Measurements from ENCODE around the gene MZT2A.
"Not testable (repeated sequence)": the region's sequence is repeated elsewhere in the genome, so short reads cannot be mapped to it uniquely, and the experiment has no call there.

The MZT2A gene

DNA sequence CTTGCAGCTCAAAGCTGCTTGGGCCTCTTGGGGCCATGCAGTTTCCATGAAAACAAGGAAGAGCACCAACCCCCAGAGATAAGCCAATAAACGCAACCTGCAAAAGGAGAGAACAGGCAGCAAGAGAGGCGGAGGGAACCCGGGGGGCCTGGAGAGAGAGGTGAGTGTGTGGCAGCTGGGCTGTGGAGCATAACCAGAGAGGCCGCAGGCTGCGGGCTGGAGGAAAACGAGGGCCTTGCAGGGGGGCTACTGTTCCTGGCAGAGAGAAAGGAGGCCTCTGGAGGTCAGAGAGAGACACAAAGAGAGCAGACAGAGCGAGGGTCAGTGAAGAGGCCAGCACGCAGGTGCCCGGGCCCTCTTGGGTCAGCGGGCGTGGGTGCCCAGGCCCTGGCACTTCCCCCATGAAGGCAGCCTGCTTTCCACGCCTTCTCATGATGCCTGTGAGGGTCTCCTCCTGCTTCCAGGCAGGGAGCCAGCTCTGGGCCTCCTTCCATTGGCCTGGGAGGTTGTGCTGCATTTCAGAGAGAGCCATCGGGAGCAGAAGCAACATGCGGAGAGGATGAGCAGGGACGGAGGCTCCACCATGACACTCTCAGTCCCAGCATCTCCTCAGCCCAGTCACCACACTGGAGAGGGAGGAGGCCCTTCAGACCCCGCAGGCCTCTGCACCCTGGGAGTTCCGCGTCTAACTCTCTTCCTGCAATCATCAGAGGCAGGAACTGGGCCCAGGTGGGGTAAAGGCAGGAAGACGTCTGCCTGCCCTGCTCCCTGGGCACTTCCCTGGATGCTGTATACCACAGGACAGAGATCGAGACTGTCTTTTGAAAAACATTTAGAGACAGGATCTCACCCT, 1.4 kb downstream of the MZT2A start:
- not testable (repeated sequence) for DNase-seq

DNA sequence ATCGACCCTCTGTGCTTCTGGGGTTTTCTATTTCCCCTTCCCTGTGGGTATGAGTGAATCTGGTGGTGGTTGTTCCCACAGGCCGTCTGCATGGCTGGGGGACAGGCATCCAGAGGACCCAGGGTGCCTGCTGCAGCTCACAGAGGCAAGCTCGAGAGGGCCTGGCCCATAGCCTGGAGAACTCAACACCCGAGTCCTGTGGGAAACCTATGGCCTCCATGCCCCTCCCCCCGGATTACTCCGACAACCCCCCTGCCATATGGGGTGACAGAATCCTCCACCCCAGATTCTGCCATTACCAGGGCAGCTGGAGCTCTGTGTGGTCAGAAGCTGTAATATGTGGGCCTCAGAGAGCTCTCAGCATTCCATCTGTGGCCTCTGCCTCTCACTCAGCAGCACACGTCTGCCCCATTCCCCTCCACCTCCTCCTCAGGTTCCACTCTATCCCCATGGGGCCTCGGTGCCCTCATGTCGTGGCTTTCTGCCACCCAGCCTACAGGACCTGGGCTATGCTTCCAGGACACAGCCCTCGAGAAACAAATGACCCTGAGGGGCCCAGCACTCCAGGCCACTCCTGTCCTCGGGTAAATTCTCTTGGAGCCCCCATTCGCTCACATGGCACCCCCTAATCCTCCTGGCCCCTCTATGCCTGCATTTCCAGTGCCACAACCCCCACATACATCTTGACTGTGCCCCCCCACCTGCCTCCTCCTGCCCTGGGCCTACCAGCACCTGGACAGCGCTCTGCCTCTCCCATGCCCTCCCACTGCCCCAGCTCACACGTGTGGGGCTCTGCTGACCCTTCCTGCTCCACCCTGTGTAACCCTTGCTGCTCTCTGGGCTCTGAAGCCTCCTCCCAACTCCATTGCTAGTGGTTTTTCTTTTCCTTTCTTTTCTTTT, 3.6 kb downstream of the MZT2A start:
- no peak for DNase-seq

DNA sequence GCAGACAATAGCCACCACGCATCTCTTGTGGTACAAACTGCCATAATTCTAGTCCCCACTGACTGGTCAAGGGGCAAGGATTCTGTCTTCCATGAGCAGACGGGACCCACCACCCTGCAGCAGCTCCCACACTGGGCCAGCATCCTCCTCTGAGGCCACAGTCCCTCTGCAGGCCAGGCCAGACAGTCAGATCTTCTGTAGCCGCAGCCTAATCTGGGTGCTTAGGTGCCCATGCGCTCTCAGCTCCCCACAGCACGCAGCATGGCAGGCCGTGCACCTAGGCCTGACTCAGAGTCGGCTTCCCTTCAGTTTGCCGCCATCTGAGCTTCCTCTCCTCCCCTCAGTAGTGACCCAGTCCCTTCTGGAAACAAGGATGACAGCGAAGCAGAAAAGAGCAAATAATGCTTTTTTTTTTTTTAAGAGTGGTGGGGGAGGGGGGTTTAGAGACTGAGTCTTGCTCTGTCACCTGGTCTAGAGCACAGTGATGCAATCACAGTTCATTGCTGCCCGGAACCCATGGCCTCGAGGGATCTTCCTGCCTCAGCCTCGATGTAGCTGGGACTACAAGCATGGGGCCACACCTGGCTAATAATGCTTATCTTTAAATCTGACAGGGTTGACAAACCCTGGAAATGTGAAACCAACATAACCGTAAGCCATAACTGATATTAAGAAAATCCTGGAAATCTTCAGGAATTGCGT, 5.8 kb downstream of the MZT2A start:
- DNase-seq = not testable (repeated sequence)

DNA sequence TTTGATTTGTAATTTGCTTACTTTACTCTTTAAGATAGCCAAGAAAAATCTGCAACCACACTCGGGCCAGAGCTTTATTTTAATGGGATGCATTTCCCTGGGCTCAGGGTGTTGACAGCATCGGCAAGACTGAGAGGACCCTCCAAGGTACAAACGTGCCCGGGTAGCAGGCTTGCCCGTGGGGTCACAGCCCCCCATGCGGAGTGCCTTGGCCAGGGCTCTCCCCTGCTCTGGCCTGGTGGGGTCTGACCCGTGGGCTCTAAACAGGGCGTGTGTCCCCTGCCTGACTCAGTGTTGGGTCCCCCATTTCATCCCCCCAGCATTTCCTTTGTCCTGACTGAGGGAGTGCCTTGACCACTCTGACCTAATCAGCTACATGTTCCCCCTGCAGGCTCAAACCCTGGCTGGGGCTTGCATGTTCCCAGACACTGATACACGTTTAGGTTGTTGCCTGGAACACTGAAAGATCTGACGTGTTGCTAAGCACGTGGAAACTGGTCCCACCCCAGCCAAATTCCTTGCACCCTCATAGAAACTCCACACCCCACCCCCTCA, 7.2 kb downstream of the MZT2A start:
- DNase-seq = not testable (repeated sequence)

DNA sequence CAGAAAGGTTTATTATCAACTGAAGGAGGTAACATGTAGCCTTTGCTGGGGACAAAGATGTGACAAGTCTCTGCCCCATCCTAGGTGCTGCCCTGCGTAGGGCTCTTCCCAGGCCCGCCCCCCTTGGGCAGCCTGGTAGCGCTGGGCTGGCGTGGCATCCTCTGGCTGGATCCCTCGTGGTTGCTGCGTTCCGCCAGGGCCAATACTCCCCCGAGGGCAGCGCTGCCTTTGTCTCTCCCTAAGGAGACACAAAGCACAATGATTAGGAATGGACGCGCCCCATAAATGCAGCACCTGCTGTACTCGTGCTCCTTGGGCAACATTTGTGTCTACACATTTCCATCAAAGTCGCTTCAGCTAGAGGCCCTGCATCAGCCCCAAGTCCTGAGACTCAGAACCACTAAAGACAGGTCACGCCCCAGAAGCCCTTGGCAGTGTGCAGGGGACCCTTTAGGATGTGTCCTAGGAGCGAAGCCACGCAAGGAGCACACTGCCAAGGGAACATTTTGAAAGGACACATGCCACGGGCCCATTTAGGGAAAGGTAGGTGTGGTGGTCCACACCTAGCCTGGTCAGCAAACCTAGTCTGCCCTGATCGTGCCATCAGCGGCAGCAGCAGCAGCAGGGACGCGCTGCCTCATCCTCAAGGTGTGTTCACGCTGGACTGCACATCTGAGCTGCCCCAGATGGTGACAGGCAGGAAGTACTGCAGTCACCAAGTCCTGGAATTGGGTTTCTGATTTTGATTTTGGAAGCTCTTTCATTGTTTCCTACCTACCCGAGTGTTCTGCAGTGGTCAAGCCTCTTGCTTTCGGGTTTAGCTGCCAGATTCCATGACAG, 8.0 kb downstream of the MZT2A start:
- not testable (repeated sequence) for DNase-seq

DNA sequence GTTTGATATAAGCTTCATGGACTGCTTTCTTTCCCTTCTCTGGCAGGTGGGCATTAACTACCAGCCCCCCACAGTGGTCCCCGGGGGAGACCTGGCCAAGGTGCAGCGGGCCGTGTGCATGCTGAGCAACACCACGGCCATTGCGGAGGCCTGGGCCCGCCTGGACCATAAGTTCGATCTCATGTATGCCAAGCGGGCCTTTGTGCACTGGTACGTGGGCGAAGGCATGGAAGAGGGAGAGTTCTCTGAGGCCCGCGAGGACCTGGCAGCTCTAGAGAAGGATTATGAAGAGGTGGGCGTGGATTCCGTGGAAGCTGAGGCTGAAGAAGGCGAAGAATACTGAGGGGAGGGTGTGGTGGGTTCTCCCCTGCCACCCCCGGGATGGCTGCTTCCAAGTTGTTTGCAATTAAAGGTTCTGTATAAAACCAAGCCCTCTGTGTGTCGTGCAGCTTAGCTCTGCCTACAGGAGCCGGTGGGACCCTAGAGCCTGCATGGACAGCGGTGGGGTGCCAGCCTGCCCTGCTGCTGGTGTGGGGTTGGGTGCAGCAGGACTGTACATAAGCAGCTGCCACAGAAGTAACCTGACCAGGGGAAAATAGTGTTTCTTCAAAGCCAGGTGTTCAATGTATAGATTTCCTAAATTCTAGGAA, 9.6 kb downstream of the MZT2A start:
- not testable (repeated sequence) for DNase-seq

DNA sequence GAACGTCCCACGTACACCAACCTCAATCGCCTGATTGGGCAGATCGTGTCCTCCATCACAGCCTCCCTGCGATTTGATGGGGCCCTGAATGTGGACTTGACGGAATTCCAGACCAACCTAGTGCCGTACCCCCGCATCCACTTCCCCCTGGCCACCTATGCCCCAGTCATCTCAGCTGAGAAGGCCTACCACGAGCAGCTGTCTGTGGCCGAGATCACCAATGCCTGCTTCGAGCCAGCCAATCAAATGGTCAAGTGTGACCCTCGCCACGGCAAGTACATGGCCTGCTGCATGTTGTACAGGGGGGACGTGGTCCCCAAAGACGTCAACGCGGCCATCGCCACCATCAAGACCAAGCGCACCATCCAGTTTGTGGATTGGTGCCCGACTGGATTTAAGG, 11.8 kb downstream of the MZT2A start:
- not testable (repeated sequence) for DNase-seq

DNA sequence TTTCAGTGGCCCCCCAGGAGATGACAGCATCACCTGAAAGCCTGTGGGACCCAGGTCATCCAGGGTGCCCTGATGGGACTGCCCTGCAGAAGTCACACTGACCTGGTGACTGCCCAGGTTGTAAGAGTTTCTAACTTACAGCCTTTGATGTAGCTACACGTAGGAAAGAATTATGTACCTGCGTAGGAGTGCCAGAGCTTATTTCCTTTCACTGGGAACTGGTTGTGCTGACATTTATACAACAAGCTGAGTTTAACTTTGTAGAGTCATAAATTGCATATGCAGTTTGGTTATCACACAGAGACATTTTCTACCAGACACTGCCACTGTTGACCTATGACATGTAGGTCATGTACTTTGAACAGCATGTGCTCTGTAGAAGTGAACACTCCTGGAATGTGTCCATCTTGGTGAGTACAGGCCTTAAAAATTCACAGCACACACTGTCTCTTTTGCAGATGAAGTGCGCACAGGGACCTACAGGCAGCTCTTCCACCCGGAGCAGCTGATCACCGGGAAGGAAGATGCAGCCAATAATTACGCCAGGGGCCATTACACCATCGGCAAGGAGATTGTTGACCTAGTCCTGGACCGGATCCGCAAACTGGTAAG, 13.2 kb downstream of the MZT2A start:
- not testable (repeated sequence) for DNase-seq

DNA sequence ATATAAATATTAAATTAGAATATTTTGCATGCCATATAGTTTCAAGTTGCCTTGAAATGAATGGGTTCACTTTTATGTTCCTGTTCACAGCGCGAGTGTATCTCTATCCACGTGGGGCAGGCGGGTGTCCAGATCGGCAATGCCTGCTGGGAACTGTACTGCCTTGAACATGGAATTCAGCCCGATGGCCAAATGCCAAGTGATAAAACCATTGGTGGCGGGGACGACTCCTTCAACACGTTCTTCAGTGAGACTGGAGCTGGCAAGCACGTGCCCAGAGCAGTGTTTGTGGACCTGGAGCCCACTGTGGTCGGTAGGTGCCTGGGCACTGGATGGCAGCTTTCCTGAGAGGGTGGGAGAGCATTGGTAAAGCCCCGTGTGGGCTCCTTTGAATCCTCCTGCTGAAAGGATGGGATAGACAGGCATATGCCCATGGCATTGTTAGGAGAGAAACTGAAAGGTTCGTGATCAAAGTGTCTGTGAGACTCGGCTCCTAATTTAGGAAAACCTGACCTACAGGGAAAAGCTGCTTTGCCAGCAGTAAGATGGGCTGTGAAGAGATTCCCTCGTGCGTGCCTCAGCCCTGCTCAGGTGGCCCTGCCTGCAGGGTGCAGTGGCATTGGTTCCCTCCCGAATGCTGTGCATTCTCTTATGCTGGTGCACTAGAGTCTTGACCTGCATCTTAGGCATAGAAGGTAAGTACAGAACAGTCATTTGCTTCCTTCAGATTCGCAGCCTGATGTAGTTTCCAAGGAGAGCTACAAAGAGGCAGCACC, 13.9 kb downstream of the MZT2A start:
- not testable (repeated sequence) for DNase-seq

DNA sequence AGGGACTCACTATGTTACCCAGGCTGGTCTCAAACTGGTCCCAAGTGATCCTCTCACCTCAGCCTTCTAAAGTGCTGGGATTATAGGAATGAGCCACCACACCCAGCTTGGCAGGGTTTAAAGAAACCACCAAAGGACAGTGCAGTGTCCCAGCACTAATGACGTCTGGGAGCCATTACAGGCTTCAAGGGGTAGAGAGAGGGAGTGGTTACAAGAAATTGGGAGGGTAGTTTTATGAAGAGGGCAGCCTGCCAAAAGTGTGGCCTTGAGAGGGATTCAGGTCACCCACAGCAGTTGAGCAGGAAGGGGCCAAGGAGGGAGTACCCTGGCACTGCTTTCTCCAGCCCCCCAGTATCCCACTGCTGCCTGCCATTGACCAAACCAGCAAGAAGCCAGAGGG, 15.0 kb downstream of the MZT2A start:
- not testable (repeated sequence) for DNase-seq

DNA sequence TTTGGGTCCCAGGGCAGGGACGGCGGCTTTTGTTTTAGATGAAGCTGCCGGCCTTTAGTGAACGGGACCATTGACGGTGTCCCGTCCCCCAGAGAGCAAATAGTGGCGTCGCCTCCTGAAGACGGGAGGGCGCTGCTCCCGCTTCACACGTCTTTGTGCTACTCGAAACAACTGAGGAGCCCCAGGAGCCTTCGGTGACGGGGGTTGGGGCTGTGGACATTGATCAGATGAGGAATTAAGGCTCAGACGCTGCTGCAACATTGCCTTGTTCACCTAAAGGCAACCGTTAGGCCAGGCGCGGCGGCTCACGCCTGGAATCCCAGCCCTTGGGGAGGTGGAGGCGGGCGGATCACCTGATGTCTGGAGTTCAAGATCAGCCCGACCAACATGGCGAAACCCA, 15.8 kb downstream of the MZT2A start:
- not testable (repeated sequence) for DNase-seq

DNA sequence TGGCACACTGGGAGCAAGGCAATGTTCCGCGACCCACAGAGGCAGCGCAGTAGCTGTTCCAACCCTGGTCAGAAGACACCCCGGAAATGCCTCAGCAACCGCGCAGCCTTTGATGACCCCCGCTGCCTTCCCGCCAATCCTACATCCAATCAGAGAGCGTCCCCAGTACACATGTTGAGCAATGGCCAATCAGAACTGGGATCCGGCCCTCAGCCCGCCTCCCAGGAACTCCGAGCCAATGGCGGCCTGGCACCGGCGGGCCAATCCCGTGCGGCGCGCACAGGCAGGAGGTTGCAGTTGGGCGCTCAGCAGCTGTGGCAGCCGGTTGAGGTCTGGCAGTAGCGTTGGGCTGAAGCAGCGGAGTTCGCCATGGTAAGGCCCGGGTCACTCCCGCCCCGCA, 16.4 kb downstream of the MZT2A start, which contains the start of gene TUBA3D:
Gene TUBA3D, plus strand, starts transcription at position 289 of the 400 bp plus-strand sequence. Its CDS starts 81 bp downstream, at position 370.
- DNase-seq = no peak

DNA sequence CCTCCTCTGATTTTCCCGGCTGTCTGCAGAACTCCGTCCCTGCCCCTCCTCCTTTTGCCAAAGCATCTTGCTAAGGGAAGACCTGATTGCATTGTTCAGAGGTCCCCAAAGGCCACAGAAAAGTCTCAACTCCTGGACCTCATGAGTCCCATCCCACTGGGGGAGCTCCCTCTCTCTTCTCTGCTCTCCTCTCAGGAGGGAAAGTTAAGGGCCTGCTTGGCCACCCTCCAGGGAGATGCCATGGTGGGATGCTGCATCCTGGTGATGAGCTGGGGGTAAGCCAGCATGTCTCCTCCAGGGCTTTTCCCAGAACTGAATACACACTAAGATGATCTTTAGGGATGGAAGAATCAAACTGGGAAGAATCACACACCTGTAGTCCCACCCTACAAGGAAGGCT, 18.9 kb downstream of the MZT2A start:
- not testable (repeated sequence) for DNase-seq

DNA sequence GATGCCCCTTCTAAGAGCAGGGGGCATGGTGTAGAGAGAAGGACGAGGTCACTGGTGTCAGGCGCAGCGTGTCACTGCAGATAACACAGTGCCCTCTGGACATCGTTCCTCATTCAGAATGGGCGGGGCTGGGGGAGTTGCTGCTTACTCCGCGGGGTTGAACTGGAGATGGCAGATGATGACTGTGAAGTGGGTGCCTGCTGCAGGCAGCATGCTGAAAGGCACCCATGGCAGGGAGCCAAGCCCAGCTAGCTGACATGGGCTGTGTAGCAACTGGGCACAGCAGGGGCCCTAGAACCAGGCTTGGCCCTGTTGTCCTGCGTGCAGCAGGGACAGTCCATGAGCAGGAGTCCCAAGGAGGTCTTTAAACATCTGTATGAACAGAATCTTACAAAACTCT, 20.6 kb downstream of the MZT2A start:
- DNase-seq = not testable (repeated sequence)

DNA sequence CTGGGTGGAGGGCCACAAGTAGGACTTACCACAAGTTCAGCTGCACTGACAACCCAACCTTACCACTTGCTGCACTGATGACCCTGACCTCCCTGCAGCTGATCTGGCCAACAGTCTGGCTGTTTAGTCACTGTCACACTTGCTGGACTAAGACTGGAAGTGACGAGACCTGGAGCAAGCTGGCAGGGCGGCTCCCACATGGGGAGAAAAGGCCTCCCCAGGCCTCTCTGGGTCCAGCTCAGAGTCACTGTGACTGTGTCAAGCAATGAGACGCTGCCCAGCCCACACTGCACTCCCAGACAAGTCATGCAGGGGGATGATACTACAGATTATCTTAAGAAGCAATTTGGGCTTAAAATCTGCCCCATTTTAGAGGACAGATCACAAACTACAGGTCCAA, 21.3 kb downstream of the MZT2A start:
- DNase-seq = not testable (repeated sequence)

DNA sequence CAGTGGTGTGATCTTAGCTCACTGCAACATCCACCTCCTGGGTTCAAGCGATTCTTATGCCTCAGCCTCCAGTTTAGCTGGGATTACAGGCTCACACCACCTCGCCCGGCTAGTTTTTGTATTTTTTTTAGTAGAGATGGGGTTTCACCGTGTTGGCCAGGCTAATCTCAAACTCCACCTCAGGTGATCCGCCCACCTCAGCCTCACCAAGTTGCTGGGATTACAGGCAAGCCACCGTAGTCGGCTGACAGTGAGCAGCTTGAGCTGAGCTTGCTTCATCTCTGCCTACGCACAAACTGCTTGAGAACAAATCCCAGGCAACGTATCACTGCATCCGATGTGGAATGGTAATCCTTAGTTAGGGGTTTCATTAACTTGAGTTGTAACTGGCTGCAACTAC, 24.5 kb downstream of the MZT2A start:
- not testable (repeated sequence) for DNase-seq

DNA sequence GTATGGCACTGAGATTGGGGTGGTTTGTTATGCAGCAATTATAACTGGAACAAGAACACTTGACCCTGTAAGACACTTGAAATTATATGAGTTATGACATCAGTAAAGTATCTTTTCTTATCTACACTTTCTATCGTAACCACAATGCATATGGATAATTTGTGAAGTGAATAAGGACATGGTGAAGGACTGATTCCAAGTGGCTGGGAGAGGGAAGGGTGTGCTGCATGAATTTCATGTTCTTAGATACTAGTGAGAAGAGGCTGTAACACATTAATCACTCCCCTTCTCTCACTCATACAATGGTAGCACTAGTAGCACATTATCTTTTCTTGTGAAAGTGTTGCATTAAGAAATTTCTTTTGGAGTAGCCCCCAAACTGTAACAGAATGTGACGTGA, 37.3 kb downstream of the MZT2A start:
- not testable (repeated sequence) for DNase-seq

DNA sequence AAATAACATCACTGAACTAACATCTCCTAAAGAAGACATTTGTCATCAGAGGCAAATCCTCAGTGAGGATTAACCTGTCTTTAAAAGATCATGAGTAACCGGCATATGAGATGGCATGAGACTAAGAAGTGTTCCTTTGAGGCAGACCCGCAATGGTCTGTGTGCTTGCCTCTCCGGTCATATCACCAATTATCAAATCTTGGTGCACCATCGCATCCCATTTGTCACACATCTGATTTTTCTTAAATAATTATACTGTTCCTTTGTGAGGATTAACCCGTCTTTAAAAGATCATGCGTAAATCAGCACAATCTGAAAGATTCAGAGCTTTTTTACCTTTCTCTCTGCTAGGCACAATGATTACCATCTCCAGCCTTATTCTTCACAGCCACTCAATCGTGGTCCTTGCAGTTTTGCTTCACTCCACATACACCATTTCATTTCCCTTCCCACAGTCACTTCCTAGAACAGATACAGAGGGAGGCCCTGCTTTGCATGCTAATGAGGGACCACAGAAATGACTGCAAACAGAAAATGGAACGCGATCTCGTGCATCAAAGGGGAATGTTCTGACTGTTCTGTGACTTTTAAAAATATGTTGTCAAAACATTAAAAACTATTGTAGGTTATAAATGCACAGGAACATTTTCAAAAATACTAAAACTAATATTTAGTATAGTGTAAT, 40.8 kb downstream of the MZT2A start:
- DNase-seq = not testable (repeated sequence)

DNA sequence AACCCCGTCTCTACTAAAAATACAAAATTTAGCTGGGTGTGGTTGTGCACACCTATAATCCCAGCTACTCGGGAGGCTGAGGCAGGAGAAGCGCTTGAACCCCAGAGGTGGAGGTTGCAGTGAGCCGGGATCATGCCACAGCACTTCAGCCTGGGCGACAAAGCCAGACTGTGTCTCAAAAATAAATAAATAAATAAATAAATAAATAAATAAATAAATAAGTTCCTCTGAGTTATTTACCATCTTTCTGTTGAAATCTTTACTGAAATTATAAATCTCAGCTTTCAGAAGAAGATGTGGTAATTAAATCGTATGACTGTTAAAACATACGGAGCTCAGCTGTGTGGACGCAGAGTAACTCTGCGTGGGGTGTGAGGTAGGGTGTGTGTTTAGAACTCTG, 44.2 kb downstream of the MZT2A start:
- not testable (repeated sequence) for DNase-seq
